Fibroblast of peridontal ligament (primary cell): ENCODE measurements around the gene NDNF.

ENCODE experiments used
- DNase-seq: peaks from one replicate; pipeline ENCODE4 v3.0.0-alpha.2; 2010; ENCODE audit errors: extremely low read depth

NDNF gene

DNA sequence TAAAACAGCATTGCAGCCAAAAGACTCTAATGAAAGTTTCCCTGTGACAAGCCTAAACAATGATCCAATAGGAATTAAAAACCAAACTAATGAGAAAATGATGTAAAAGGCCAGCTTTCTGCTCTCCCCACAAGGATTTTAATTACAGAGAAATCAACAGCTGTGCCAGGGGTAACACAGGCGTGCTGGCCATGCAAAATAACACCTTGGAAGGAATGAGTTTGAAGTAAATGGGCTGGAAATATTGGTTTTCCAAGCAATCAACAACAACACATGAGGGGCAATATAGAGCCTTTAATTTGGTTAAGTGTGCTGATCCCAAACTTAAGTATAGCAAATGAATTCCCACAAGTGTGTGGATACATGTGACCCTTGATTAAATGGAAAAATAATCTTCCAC lies 56.9 kb downstream of the NDNF start:
- no peak for DNase-seq

DNA sequence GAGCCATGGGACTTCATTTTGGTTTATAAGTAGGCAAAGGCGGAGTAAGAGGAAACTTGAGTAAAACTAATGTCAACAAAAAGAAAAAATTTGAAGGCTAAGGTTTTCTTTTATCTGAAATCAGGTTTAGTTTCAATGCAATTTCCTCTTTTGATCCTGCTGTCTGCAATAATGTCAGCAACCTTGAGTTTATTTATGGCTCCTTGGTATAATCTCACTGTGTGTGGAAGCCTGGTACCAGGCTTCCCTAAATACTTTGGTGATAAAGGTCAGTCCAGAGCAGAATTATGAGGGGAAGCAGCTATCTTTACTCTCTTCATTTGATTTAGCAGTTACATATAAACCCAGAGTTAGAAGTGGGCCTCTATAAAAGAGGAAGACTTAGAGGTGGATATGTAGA lies 57.8 kb downstream of the NDNF start:
- DNase-seq, result no peak

DNA sequence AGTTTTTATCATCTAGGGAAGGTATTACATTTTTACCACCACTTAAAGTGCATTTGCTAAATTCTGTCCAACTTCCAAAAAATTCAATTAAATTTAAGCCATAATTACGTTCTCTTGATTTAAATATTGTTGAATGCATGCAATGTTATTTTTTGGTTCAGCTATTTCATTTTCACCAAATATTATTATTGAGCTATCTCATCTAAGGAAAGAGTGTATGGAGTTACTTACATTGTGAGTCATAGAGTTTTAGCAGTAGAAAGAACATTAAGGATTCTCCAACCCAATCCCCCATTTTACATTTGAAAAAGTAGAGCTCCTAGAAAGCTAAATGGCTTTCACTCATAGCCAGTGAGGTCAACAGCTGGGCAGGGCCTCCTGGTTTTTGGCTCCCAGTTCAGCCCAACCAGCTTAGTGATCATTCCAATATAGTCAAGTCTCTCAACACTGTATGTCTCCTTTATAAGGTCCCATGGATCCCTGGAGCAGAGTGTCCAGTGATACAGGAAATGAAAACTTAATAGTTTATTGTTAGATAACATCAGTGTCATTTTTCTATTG lies 60.5 kb downstream of the NDNF start:
- DNase-seq, result no peak

DNA sequence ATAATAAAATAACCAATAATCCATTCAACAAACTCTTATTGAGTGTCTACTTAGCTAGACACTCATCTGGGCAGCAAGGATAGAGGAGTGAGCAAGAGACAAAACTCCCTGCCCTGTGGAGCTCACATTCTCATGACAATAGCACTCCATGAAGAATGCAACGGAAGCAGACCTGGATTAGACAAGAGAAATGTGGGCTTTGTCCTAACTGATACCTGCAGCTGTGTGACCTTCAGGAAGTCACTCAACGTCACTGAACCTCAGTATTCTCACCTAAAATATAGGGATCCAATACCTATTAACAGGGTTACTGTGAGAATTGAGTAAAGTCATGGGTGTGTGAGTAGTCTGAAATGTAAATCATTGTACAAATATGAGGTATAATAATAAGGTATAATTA lies 61.2 kb downstream of the NDNF start:
- DNase-seq, result no peak

DNA sequence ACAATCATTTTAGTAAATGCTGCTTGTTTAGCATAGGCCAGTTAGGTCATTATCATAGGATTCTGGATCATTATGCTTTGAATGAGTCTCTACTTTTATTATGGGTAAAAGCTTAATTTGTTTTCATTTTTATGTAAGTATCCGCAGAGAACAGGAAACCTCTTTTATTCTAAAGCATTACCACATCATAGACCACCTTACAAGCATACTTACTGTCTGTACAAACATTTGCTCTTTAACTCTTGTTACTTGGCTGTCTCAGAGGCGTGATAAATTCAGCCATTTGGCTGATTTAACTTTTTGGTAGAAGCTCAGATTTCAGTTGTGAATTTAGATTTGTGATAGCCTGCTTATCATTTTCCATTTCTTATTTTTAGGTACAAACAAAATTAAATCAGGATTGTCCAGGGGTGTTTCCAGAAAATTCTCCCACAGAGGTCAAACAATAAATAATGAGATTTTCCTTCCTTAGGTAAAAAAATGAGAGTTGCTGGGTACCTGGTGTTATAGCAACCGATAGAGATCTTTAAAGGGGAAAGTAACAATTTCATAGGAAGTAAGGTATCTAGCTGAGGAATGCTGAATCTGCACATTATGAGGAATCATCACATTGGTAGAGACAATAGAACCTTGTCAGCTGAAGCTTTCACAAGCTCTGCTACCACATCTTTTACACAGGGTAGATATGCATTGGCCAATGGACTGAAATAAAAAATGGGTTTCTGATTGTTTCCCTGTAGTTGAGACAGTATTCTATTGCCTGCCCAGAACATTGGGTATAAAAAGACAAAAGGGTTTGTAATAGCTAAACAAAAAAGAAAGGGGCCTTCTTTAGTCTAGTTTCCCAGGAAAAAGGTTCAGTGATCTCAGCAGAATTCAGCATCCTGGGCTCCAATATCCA lies 62.5 kb downstream of the NDNF start:
- no peak for DNase-seq

DNA sequence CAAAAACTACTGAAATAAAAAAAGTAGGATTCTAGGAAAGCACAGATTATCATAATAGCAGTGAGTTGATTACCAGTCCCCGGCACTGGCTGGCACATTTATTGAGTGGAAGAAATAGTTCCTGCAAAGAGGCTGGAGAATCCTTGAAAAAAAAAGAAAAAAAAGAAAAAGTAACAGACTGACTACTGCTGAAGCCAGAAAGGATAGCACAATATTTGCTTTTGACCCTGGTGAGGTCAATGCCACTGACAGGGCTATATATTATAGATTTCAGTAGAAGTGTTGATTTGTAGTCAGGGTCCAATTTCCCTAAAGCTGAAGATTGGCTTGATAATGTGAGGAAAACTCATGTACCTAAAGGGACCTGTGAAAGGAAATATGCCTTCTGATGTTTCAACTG lies 64.7 kb downstream of the NDNF start:
- DNase-seq, result no peak

DNA sequence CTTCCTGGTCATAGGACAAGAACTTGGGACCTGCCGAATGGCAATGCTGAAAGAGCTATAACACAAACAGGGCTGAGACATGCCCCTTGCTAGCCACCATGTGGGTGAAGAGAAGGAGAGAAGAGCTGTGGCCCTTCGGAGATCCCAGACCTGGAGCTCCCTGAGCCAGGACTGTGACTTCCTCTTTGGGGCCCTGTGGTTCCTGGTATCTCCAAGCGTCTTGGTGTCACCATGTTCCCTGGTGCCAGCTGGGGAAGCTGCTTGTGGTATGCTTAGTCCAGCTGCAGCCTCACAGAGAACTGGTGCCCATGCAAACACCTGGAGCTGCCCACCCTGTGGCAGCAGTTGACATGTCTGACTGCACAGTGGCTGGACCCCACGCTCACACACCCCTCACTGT lies 68.5 kb downstream of the NDNF start:
- no peak for DNase-seq

DNA sequence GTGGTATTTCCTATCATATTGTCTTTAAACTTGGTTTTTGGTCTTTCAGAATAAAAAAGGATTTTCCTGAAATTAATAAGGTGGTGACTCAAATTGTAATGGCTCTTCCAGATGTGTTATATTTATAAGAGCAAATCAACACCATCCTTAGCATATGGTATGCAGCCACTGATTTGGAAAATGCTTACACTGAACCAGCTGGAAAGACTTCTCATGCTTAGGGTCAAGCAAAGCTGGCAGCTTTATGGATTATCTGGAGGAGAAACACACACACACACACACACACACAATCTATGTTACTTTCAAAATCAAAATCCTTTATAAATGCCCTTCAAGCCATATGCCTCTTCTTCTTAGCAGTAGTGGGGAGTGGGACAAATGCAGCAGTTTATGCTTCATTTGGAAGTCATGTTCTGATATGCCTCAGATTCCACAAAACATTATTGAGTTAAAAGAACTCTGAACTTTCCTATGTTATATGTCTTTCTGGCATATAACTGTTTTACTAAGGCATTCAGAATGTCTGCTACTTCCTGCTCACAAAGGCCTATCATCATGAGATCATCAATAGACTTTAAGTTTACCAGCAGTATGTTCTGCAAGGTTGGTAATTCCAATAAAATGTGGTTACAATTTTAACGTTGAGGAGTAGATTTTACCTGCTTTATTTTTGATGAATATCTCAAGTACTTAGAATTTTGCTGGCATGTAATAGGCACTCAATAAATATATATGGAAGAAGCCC lies 76.9 kb downstream of the NDNF start:
- peak; percentile 16 for DNase-seq

DNA sequence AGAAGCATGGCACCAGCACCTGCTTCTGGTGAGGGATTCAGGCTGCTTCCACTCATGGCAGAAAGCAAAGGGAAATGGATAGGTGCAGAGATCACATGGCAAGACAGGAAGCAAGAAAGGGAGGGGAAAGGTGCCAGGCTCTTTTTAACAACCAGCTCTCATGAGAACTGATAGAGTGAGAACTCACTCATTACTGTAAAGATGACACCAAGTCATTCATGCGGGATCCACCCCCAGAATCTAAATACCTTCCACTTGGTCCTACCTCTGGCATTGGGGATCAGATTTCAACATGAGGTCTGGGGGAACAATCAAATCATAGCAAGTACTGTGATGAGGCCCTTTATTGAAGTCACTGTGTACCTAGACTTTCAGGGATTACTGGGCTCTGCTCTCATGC lies 77.8 kb downstream of the NDNF start:
- no peak for DNase-seq

DNA sequence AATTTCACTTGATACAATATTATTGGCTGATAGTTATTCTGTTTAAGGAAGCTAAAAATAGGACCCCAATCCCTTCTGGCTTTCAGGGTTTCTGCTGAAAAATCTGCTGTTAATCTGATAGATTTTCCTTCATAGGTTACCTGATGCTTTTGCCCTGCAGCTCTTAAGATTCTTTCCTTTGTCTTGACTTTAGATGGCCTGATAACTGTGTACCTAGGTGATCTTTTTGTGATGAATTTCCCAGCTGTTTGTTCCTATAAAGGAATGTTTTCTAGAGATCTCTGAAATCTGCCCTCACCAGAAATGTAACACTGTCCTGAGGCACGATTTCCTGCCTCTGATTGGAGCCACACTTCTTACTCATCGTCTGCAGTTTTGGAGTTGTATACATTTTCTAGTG lies 80.5 kb downstream of the NDNF start:
- DNase-seq, result no peak

DNA sequence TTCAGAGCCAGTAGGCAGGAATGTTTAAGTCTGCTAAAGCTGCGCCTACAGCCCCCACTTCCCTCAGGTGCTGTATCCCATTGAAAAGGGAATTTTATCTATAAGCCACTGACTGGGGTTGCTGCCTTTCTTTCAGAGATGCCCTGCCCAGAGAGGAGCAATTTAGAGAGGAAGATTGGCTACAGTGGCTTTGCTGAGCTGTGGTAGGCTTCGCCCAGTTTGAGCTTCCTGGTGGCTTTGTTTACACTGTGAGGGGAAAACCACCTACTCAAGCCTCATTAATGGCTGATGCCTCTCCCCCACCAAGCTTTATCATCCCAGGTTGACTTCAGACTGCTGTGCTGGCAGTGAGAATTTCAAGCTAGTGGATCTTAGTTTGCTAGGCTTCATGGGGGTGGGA lies 82.1 kb downstream of the NDNF start:
- no peak for DNase-seq
